DMS153 treated with DMSO at 0.1 percent for 48 hours (cell line): ENCODE measurements around the gene RSF1.

Experiments used
- DNase-seq: peaks from one replicate; lab custom pipeline; 2025; ENCODE audit not compliant: unreplicated experiment; lab: John Stamatoyannopoulos, UW

RSF1 gene

DNA sequence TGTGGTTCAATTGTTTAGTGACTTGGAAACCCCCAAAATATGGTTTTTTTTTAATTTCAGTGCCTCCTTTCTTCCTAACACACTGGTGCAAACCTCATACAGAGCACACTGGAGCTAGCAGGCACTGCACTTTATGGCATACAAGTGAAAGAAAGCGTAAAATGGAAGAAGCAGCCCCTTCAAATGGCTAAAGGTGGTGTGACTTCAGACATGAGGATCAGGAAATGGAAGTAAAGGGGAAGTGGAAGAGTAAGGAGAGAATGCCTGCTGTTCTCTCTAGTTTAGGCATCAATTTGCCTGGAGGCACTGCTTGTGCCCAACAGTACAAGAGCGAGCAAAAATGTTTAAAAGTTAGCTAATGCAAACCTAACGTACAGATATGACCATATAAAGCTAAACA, 5.7 kb downstream of the RSF1 start:
- no peak for DNase-seq

DNA sequence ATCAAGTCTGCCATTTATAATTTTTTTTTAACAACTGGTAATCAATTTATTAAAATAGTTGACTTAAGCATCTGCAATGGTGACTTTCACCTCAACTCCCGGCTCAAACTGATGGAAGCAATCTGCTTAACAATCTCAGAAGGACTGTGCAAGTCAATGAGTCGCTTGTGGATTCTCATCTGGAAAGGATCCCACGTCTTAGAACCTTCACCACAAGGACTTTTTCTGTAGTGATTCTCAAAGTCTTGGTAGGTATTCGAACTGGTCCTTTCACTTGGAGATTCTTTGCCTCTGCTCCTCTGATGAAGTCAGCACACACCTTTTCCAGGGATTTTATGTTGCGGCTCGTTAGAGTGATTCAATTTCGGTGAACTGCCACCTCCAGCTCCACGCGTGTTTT, 7.3 kb downstream of the RSF1 start:
- no peak for DNase-seq

DNA sequence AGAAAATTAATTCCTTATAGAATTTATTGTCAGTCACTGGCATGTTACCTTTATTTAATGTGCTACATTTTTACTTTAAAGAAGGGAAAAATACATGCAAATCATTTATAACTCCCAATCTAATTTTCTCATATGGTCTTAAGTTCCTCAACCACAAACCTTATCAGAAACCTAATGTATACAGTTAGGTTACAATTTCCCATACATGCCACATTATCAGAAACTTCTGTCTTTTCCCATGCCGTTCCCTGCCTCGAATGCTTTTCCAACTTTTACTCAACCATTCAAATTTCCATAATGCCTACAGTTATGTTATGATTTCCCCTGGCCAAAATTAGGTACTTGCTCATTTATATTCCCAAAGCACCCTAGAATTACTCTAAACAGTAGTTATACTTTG, 13.5 kb downstream of the RSF1 start:
- DNase-seq, result no peak

DNA sequence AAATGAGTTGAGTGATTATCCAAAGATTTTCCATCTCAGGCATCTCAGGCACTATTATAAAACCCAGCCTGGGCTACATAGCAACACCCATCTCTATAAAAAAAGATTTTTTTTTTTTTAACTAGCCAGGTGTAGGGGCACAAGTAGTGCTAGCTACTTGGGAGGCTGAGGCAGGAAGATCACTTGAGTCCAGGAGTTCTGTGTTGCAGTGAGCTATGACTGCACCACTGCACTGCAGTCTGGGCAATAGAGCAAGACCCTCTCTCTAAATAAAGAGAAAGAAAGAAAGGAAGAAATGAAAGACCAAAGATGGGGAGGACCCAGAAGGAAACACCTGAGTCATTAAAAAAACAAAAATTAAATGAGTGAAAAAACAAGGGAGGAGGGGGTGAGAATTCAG, 14.1 kb downstream of the RSF1 start:
- no peak for DNase-seq

DNA sequence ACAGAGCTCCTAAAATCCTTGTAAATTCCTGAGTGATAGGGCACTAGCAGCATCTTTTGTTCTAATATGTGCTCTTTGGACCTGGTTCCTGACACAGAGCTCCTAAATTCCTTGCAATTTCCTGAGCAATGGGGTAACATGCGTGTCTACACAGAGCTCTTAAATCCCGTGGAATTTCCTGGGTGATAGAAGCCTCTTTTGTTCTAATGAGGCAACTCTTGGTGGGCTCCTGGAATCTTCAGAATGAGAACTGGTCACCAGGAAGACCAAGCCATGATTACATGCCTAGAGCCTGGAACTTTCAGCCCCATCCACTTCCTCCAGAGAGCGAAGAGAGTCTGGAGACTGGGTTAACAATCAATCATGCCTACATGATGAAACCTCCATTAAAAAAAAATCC, 19.0 kb downstream of the RSF1 start:
- DNase-seq, result no peak

DNA sequence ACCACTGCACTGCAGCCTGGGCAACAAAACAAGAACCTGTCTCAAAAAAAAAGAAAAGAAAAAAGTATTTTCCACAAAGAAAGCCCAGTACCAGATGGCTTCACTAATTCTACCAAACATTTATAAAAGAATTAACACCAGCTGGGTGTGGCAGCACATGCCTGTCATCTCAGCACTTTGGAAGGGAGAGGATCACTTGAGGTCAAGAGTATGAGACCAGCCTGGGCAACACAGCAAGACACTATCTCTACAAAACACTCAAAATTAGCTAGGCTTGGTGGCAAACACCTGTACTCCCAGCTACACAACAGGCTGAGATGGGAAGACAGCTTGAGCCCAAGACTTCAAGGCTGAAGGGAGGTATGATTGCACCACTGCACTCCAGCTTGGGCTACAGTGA, 20.1 kb downstream of the RSF1 start:
- DNase-seq, result no peak

DNA sequence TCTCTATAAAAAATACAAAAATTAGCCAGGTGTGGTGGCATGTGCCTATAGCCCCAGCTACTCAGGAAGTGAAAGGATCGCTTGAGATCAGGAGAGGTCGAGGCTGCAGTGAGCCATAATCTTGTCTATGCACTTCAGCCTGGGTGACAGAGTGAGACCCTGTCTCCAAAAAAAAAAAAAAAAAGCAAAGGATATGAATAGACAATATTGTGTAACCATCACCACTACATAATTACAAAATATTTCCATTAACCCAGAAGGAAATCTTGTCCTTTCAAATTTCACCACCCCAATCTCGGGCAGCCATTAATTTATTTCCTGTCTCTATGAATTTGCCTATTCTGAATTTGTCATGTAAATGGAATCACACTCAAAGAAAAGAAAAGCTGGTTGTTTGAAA, 21.2 kb downstream of the RSF1 start:
- no peak for DNase-seq

DNA sequence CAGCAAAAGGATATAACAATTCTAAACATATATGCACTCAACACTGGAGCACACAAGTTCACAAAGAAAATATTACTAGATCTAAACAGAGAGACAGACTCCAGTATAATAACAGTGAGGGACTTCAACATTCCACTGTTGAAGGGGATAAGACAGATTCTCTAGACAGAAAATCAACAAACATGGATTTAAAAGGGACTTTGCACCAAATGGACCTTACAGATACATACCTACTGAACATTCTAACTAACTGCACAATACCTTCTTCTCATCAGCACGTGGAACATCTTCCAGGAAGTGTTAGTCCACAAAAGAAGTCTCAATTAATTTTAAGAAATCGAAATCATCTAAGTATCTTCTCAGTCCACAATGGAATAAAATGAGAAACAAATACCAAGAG, 26.6 kb downstream of the RSF1 start:
- no peak for DNase-seq

DNA sequence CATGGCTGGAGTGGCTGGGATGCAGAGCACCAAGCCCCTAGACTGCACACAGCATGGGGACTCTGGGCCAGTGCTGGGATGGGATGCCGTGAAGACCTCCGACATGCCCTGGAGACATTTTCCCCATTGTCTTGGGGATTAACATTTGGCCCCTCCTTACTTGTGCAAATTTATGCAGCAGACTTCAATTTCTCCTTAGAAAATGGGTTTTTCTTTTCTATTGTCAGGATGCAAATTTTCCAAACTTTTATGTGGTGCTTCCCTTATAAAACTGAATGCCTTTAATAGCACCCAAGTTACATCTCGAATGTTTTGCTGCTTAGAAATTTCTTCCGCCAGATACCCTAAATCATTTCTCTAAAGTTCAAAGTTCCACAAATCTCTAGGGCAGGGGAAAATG, 29.2 kb downstream of the RSF1 start:
- DNase-seq, result no peak

DNA sequence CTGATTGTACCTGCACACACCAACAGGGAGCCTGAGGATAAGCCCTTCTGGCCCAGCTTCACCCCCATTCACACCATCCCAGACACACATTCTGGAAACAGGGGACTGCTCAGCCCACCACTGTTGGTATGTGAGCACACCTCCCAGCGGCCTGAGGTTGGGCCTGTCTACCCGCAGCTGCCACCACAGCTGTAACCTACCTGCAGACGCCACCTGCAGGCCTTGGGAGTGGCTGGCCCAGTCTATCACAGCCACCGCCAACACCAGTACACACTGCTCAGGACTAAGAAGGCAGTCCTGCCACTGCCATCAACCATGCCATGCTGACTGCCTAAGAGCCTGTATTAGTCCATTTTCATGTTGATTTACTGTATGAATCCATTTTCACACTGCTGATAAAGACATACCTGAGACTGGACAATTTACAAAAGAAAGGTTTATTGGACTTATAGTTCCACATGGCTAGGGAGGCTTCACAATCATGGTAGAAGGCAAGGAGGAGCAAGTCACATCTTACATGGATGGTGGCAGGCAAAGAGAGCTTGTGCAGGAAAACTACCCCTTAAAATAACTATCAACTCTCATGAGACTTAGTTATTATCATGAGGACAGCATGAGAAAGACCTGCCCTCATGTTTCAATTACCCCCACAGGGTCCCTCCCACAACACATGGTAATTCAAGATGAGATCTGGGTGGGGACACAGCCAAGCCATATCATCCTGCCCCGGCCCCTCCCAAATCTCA, 30.6 kb downstream of the RSF1 start:
- DNase-seq, result no peak

DNA sequence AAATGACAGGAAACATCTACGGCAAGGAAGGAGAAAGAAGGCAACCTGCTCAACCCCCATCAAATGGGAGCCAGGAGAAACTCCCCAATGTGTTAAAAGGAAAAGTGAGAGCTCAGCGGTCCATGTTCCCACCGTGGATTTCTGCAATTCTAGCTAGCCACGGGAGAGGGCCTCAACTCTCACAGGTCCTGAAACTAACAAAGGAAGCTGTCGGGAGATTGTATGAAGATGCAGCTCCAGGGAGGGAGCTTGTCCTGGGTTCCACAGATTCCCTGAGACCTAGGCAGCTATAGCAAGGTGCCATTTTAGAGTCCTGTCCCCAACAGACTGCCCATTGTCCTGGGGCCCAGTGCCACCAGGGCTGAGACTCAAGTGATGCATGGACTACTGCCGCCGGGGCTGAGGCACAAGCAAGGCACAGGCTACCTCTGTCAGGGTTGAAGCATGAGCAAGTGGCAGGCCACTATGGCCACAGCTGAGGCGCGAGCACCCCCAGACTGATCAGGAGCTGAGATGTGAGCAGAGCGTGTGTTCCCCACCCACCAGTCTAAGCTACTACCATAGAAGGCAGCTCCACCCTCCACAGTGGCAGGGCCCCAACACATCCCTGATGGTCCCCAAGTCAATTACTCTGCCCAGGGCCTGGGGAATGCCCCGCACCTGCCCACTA, 31.3 kb downstream of the RSF1 start:
- no peak for DNase-seq

DNA sequence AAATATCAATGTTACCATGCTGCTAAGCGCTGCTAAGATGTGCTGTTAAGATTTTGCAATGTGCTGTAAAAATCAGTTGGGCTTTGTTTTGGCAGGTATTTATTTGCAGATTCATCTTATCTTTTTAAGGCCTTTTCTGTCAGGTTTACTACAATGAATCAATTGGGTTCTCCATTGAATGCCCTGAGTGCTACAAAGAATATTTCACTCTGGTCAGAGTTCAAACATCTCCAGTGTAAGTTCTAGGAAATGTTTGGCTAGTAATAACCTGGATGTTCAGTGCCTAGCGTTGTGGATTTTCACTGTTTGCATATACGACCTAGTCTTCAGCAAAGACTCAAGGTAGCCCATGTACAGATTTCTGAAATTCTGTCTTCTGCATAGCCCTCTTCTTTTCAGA, 36.0 kb downstream of the RSF1 start:
- no peak for DNase-seq

DNA sequence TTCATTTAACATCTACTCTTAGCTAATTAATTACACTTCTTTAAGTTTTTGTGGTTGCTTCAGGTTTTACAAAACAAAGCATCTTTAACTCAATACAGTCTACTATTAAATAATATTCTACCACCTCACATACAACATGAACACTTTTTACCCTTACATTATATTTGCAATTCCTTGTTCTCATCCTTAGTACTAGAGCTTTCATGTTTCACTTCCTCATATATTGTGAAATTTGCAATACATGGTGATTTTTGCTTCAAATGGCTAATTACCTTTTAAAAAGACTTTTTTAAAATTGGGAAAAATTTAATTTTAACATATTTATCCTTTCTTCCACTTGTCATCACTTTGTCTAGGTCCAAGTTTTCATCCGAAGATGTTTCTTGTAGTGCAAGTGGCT, 37.5 kb downstream of the RSF1 start:
- no peak for DNase-seq

DNA sequence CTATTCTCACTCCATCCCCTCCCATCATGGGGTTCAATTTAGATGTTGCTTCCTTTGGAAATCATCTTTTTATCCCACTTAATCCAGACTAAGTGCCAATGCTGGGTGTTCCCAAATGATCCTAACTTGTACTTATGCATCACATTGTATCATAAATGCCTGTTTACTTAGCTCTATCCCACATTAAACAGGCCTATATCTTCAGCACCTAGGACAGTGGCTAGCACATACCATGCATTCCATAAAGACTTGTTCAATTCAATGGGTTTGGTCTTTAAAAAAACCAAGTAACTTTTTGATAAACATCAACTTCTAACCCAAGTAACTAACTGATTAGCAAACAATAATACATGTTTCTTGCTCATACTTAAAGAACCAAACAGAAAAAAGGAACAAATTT, 40.6 kb downstream of the RSF1 start:
- no peak for DNase-seq

DNA sequence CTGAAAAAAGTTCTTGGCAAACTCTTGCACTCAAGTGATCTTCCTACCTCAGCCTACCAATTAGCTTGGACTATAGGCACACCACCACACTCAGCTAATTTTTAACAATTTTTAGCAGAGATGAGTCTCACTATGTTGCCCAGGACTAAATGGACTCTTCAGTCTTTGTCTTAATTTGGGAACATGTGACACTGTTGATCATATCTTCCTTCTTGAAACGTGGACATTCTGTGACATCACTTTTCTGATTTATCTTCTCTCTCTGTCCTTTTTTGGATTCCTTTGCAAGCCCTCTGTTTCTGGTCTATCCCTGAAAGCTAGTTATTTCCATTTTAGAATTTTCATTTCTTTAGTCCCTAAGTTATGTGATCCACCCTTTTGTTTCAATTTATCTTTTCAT, 42.0 kb downstream of the RSF1 start:
- no peak for DNase-seq

DNA sequence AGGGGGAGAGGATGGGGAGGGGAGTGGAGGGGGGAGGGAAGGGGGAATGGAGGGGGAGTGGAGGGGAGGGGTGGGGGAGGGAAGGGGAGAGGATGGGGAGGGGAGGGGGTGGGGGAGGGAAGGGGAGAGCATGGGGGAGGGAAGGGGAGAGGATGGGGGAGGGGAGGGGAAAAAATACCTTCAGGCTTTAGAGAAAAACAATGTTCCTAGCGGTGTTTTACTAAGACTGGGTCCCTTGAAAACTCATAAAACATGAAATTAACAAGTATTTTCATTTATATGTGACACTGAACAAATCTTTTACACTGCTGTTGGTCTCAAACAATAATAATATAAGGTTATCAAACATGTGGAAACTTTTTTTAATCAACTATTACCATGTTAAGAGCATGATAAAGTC, 42.4 kb downstream of the RSF1 start:
- no peak for DNase-seq

DNA sequence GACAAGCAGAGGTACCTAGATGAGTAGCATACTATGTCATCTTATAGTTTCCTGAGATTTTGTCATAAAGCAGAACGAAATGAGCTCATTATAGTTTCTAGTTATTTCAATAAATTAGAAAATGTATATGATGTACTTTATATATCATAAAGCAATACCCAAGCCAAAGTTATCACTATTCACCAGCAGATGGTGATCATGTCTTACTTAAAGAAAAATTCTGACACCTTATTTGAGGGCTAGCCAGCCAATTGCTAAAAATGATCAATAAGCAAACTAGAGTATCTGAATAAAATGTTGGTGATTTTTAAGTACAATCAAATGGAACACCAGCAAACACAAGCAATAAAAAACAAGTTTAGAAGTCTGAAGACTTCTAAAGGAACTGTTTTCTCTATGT, 44.1 kb downstream of the RSF1 start:
- DNase-seq, result no peak

DNA sequence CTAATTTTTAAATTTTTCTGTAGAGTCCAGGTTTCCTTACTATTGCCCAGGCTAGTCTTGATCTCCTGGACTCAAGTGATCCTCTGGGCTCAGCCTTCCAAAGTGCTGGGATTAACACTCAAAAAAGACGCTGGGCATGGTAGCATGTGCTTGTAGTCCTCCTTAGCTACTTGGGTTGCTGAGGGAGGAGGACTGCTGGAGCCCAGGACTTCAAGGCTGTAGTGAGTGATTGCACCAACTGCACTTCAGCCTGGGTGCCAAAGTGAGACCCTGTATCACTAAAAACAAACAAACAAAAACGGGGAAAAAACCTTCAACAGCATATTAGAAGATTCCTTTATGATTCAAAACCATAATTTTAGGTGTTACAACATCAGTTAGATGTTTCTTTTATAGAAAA, 44.6 kb downstream of the RSF1 start:
- DNase-seq, result no peak

DNA sequence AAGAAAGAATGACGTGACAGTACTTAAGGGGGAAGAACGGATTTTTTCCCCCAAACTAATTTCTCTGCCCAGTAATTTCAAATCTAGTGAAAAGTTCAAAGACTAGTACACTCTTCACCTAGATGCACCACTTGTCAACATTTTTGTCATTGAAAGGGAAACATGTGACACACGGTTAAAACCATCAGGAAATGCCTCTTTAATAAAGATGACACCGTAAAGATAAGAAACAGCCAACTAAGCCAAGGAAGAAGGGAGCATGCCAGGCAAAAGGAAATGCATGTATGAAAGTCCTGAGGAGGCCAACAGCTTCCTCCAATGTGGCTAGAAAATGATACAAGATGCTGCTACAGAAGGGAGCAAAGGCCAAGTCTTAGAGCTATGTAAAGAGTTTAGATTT, 49.4 kb downstream of the RSF1 start:
- no peak for DNase-seq

DNA sequence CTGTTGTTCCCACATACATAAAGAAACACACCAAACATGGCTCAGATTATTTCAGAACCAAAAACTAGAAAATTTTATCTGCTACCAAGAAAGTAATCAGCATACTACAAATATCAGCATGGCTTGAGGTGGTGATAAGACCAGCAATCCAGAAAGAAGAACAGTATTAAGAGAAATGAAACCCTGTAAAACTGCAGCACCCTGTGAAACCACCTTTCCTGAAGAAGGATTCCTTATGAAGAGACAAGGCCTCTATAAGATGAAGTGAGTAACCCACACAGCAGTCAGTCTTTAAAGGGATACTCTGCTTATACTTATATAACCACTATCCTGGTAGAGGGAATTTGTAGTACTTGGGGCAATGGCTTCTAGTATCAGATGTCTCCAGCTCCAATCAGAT, 49.9 kb downstream of the RSF1 start:
- no peak for DNase-seq

DNA sequence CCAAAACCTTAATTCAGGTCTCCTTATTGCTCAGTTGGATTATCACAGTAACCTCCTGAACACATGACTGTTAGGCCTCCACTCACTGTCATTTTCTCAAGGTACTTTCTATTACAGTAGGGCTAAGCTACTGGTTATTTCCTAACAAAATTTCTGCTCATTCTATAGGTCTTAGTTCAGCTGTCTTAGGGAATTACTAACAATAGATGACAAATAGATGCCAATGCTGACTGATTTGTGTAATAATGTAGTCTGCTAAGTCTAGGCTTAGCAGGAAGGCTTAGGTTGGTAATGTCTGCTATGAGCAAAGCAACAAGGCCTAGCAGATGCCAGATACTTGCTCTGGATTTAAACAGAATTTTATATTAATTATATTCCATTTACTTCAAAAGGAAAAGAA, 58.1 kb downstream of the RSF1 start:
- DNase-seq, result no peak

DNA sequence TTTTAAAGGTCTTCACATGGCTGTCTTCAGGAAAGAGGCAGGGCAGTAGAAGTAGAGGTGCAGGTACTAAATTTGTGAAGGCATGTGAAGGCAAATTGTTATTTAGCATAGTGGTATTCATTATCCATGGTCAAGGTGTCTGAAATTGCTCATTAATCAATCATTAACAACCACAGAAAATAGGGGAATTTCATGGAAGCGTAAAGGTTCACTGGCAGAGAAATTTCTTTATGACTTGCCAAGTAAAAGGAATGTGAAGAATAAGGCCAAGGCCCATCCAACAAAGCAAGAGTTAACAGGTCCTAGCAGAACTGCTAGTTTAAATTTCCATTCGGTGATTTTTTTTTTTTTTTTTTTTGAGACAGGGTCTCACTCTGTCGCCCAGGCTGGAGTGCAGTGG, 59.0 kb downstream of the RSF1 start:
- no peak for DNase-seq

DNA sequence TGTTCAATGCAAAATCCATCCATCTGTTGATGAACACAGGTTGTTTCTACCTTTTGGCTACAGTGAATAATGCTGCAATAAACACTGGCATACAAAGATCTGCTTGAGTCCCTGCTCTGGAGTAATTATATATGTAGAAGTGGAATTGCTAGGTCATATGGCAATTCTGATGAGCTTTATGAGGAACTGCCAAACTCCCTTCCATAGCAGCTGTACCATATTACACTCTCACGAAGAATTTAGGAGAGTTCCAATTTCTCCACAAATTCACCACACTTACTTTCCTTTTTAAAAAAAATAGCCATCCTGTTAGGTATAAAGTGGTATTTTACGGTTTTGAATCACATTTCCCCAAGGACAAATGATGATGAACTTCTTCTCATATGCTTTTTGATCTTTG, 62.2 kb downstream of the RSF1 start:
- DNase-seq, result no peak
